ENCODE measurements around the gene HIBCH. TPM values are rescaled to one million over a fixed set of nuclear protein-coding genes. Genes with fewer than 3 reads are reported as not detected.
"Not testable (repeated sequence)": the region's sequence is repeated elsewhere in the genome, so short reads cannot be mapped to it uniquely, and the experiment has no call there.

HIBCH gene
- total and polyA plus RNA-seq, 3 donors from 2014 or later, result 44.1 to 67.0 (median 46.1) TPM

- no peak for DNase-seq
- 78 to 85% methylated on average over 7 of the region's 7 CpGs for WGBS, 2 donors
These were observed 47.7 kb downstream of the HIBCH start for GRCh38 chr2:190271783-190272456.

GRCh38 chr2:190270298-190270697 lies 49.3 kb downstream of the HIBCH start:
- Histone ChIP-seq H3K9me3 (no peaks in the 10 kb centered on the region), H3K27ac (no peak overlapping the region), H3K4me1 (no peaks in the 10 kb centered on the region), H3K4me3 (no peak overlapping the region), H3K36me3 (ENCODE audit: low read depth, missing control alignments) (no peaks in the 10 kb centered on the region), H3K27me3 (no peaks in the 10 kb centered on the region)
- 94% methylated on average over 3 of the region's 3 CpGs for WGBS, 2 donors
- intact Hi-C loops (cut with DNase I; ENCODE audit: low total_unique reads), result no loop called here
- no peak for DNase-seq
- TF ChIP-seq POLR2A (IDR thresholded peaks at IDR 0.05) (no peak), CTCF (IDR thresholded peaks at IDR 0.05) (no peak)

More at GRCh38 chr2:190271783-190272456, 47.7 kb downstream of the HIBCH start:
- no peaks in the 10 kb centered on the region for H3K36me3 ChIP-seq (ENCODE audit: low read depth, missing control alignments)
- H3K4me3 ChIP-seq, result no peak overlapping the region
- TF ChIP-seq POLR2A (IDR thresholded peaks at IDR 0.05) (no peak), CTCF (IDR thresholded peaks at IDR 0.05) (no peak)
- H3K4me1 ChIP-seq, result no peaks in the 10 kb centered on the region
- intact Hi-C loops (cut with DNase I; ENCODE audit: low total_unique reads), result no loop called here
- no peaks in the 10 kb centered on the region for H3K27me3 ChIP-seq
- no peaks in the 10 kb centered on the region for H3K9me3 ChIP-seq
- no peak overlapping the region for H3K27ac ChIP-seq

GRCh38 chr2:190269699-190270098 lies 49.9 kb downstream of the HIBCH start:
- H3K27me3 ChIP-seq; H3K36me3 ChIP-seq (ENCODE audit: low read depth, missing control alignments); H3K27ac ChIP-seq; H3K4me1 ChIP-seq; H3K4me3 ChIP-seq; H3K9me3 ChIP-seq; intact Hi-C loops (cut with DNase I; ENCODE audit: low total_unique reads); DNase-seq: not testable (repeated sequence)
- 97 to 100% methylated on average over 3 of the region's 3 CpGs for WGBS, 2 donors

- 88 to 89% methylated on average over 4 of the region's 4 CpGs for WGBS, 2 donors
- Histone ChIP-seq H3K27ac (no peak overlapping the region), H3K27me3 (no peaks in the 10 kb centered on the region), H3K4me1 (no peaks in the 10 kb centered on the region), H3K36me3 (ENCODE audit: low read depth, missing control alignments) (no peaks in the 10 kb centered on the region), H3K9me3 (no peaks in the 10 kb centered on the region), H3K4me3 (no peak overlapping the region)
- intact Hi-C loops (cut with DNase I; ENCODE audit: low total_unique reads), result no loop called here
- TF ChIP-seq CTCF (IDR thresholded peaks at IDR 0.05) (no peak), POLR2A (IDR thresholded peaks at IDR 0.05) (no peak)
- DNase-seq, result no peak
These were observed 52.3 kb downstream of the HIBCH start for GRCh38 chr2:190267302-190267701.

GRCh38 chr2:190266314-190266713 lies 53.3 kb downstream of the HIBCH start:
- no peaks in the 10 kb centered on the region for H3K9me3 ChIP-seq
- intact Hi-C loops (cut with DNase I; ENCODE audit: low total_unique reads), result no loop called here
- H3K27ac ChIP-seq, result no peak overlapping the region
- 95 to 96% methylated on average over 9 of the region's 9 CpGs for WGBS, 2 donors
- H3K36me3 ChIP-seq (ENCODE audit: low read depth, missing control alignments), result no peaks in the 10 kb centered on the region
- TF ChIP-seq CTCF (IDR thresholded peaks at IDR 0.05) (no peak), POLR2A (IDR thresholded peaks at IDR 0.05) (no peak)
- H3K4me3 ChIP-seq, result no peak overlapping the region
- no peak for DNase-seq
- no peaks in the 10 kb centered on the region for H3K4me1 ChIP-seq
- no peaks in the 10 kb centered on the region for H3K27me3 ChIP-seq

Data from testis (tissue), 3 donors.